PFSK-1 (cell line): Measurements from ENCODE around the gene TMEM242. TPM values are rescaled to one million over a fixed set of nuclear protein-coding genes. Genes with fewer than 3 reads are reported as not detected.

Source experiments
- FOXP2 ChIP-seq: optimal IDR thresholded peaks from 2 replicates; pipeline ENCODE3; 2011; ENCODE audit warnings: borderline replicate concordance, control low read depth, inconsistent platforms; ENCODE audit not compliant: insufficient read depth; ENCODE audit errors: extremely low read length, extremely low read depth
- POLR2AphosphoS5 ChIP-seq: IDR thresholded peaks from 2 replicates; pipeline ENCODE4 v1.6.1; 2012; ENCODE audit warnings: low read depth, mild to moderate bottlenecking, control low read depth, low read length, moderate library complexity
- SIN3A ChIP-seq: IDR thresholded peaks from 2 replicates; pipeline ENCODE4 v1.6.1; 2012; ENCODE audit warnings: mild to moderate bottlenecking, low read length, moderate library complexity, borderline replicate concordance; ENCODE audit not compliant: insufficient read depth
- TAF1 ChIP-seq: IDR thresholded peaks from 2 replicates; pipeline ENCODE4 v1.6.1; 2012; ENCODE audit warnings: low read length, control low read depth, borderline replicate concordance; ENCODE audit not compliant: insufficient read depth
- polyA plus RNA-seq: library from polyadenylated mRNA; unstranded; fragments of >200 nt; gene quantifications from one replicate; pipeline ENCODE4 v1.2.1, GENCODE V29; 2012; ENCODE audit warnings: low read depth, missing spikeins; ENCODE audit not compliant: insufficient read length
- TF ChIP-seq, protein P1 (sequence below), 2 experiments: IDR thresholded peaks; 2 replicates each; pipeline versions ENCODE4 v1.6.1 to v1.8.0; 2011 to 2012; ENCODE audit warnings: low read depth in 2 of 2, low read length in 2 of 2, control low read depth in 1 of 2, inconsistent platforms in 1 of 2, mild to moderate bottlenecking in 1 of 2, moderate library complexity in 1 of 2; ENCODE audit not compliant: insufficient read depth in 1 of 2

TMEM242 gene
- 9.9 TPM for polyA plus RNA-seq

DNA sequence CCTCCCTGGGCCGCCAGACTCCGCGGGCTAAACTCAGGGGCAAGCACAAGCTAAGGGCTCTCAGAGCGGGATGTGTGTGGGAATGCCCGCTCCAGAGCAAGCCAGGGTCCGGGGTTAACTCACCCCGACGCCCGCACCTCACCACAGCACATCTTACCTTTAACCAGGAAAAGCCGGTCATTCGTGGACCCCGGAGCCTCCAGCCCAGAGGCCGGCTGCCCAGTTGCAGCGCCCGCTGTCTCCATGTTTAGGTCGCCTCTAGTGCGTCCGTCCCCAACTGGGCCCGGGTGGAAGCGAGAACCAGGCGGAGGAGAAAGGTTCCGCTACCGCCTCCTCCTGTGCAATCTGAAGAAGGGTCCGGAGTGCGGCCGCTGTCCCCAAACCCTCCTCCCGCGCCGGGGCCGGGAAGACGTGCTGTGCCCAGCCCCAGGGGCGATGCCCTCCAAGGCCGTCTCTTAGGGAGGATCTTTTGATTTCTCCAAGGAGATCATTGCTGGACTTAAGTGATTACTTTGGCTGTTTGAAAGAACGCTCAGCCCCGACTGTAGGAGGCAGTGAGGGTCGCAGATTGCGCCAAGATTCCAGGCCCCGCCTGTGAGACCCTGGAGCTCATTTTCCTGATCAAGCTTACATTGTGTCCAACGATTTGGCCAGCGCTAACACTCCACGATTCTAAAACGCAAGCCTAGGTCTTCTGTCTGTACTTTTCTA lies at the start of gene TMEM242:
Gene TMEM242, minus strand, starts transcription at position 265 of the 711 bp plus-strand sequence. Its CDS starts 20 bp downstream, at position 245.
- TF ChIP-seq POLR2AphosphoS5 = peak; percentile 96
- TF ChIP-seq, protein P1, sequence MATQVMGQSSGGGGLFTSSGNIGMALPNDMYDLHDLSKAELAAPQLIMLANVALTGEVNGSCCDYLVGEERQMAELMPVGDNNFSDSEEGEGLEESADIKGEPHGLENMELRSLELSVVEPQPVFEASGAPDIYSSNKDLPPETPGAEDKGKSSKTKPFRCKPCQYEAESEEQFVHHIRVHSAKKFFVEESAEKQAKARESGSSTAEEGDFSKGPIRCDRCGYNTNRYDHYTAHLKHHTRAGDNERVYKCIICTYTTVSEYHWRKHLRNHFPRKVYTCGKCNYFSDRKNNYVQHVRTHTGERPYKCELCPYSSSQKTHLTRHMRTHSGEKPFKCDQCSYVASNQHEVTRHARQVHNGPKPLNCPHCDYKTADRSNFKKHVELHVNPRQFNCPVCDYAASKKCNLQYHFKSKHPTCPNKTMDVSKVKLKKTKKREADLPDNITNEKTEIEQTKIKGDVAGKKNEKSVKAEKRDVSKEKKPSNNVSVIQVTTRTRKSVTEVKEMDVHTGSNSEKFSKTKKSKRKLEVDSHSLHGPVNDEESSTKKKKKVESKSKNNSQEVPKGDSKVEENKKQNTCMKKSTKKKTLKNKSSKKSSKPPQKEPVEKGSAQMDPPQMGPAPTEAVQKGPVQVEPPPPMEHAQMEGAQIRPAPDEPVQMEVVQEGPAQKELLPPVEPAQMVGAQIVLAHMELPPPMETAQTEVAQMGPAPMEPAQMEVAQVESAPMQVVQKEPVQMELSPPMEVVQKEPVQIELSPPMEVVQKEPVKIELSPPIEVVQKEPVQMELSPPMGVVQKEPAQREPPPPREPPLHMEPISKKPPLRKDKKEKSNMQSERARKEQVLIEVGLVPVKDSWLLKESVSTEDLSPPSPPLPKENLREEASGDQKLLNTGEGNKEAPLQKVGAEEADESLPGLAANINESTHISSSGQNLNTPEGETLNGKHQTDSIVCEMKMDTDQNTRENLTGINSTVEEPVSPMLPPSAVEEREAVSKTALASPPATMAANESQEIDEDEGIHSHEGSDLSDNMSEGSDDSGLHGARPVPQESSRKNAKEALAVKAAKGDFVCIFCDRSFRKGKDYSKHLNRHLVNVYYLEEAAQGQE (IDR thresholded peaks at IDR 0.05; ENCODE audit: insufficient read depth in 1 of 2, low read depth in 2 of 2, low read length in 2 of 2) = peak in 1 of 2 experiments; percentile 82; a peak in 3 of 4 replicates
- peak; percentile 89 for TF ChIP-seq SIN3A
- TF ChIP-seq TAF1 = peak; percentile 100
- peak; percentile 89 for TF ChIP-seq FOXP2

DNA sequence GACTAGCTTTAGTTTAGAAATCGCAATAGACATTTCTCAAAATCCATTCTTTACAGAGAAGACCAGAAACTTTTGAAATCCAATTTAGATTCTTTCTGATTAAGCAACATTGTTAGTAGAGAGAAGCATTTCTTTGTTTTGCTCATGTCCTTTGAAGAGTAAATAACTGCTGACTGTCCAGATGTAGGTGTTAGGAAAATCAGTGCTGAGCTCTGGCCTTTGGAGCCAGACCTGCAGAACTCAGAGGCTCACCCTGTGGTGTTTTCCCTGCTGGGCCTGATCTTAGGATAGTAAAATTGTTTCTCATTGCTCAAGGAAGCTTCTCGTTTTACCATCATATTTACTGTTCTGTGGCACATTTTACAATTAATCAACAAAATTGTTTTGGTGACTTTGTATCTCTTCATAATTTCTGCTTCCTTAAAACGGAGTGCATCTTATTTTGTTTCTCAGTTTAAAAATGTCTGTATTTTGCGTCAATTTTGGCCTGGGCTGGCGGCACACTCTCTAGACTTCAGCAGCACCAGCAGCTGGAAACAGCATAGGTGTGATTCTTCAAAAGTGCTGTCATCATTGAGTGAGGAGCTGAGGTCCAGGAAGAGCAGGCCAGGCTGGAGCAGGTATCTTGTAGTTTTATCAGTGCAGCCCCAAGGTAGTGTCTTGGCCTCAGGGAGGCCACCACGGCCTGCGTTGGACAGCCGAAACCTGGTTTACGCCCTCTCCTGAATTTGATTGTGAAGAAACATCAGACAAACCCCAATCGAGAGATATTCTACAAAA lies 49.4 kb upstream of the TMEM242 start:
- no peak for TF ChIP-seq POLR2AphosphoS5
- no peak for TF ChIP-seq SIN3A

GRCh38 chr6:157370755-157371154 lies 47.4 kb upstream of the TMEM242 start:
- no peak for TF ChIP-seq SIN3A
- TF ChIP-seq FOXP2 = no peak
- no peak for TF ChIP-seq POLR2AphosphoS5
- TF ChIP-seq TAF1 = no peak
- TF ChIP-seq, protein P1 (IDR thresholded peaks at IDR 0.05; ENCODE audit: insufficient read depth in 1 of 2, low read depth in 2 of 2, low read length in 2 of 2) = no peak

GRCh38 chr6:157368359-157369049 lies 45.2 kb upstream of the TMEM242 start:
- TF ChIP-seq TAF1 (no peak), SIN3A (no peak), POLR2AphosphoS5 (no peak)
- TF ChIP-seq, protein P1 (IDR thresholded peaks at IDR 0.05; ENCODE audit: insufficient read depth in 1 of 2, low read depth in 2 of 2, low read length in 2 of 2) = no peak

DNA sequence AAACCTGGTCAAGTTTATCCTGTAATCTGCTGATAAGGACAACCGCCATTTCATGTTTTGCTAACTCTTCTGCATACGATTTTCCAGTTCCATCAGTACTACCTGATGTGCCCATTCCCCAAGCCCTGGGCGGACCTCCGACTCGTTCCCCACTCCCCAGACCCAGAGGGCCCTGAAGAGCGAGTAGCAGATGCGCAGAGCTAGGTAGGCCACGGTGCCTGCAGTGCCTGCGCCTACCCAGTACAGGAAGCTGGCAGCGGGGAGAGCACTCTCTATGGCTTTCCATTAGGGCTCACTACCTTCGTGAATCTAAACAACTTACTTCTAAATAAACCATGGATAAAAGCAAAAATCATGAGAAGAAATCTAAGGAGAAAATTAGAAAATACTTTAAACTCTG lies 43.3 kb upstream of the TMEM242 start:
- TF ChIP-seq FOXP2 = no peak
- TF ChIP-seq TAF1 = no peak
- TF ChIP-seq POLR2AphosphoS5 = no peak
- no peak for TF ChIP-seq SIN3A
- TF ChIP-seq, protein P1 (IDR thresholded peaks at IDR 0.05; ENCODE audit: insufficient read depth in 1 of 2, low read depth in 2 of 2, low read length in 2 of 2) = no peak
